GM12875 (cell line): ENCODE results near the gene CFAP141.

Source experiments
- H3K4me3 ChIP-seq: one replicate; pipeline ENCODE4 v1.5.1; 2011; ENCODE audit warnings: low read depth, low read length, control low read depth
- CTCF ChIP-seq: IDR thresholded peaks from 2 replicates; pipeline ENCODE4 v1.5.1; 2011; ENCODE audit warnings: low read depth, mild to moderate bottlenecking, control low read depth, inconsistent platforms, low read length, moderate library complexity, borderline replicate concordance; ENCODE audit not compliant: insufficient read depth

Gene CFAP141

GRCh38 chr1:154206196-154206595 lies at the start of gene CFAP141:
Gene CFAP141, minus strand, starts transcription at chr1:154206333. Its CDS starts 26 bp downstream, at chr1:154206307.
- TF ChIP-seq CTCF, result no peak
- H3K4me3 ChIP-seq, result no peak within 1 kb of the TSS

- no peak overlapping the region for H3K4me3 ChIP-seq
- TF ChIP-seq CTCF, result no peak
These were observed 47.5 kb upstream of the CFAP141 start for GRCh38 chr1:154253671-154254070.

GRCh38 chr1:154241703-154242351 lies 35.7 kb upstream of the CFAP141 start:
- TF ChIP-seq CTCF, result no peak
- no peak overlapping the region for H3K4me3 ChIP-seq

- TF ChIP-seq CTCF, result no peak
- no peak overlapping the region for H3K4me3 ChIP-seq
These were observed 34.2 kb upstream of the CFAP141 start for GRCh38 chr1:154240294-154240833.

DNA sequence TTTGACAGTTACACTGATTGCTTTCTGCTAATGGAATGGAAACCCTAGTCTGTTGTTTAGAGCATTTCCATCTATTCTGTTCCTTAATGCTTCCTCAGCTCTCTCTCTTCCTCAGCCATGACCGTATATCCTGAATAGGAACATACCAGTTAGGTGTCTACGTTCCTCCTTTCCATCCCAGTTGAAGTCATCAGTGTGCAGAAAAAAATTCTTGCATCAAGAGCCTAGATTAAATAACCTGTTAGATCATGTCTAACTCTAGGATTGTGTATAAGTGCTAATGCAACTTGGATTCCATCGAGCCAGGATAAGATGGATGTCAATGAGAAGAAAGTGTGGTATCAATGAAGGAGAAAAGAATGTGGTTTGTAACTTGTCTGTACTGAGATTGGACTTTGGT lies 33.4 kb upstream of the CFAP141 start:
- TF ChIP-seq CTCF, result no peak

DNA sequence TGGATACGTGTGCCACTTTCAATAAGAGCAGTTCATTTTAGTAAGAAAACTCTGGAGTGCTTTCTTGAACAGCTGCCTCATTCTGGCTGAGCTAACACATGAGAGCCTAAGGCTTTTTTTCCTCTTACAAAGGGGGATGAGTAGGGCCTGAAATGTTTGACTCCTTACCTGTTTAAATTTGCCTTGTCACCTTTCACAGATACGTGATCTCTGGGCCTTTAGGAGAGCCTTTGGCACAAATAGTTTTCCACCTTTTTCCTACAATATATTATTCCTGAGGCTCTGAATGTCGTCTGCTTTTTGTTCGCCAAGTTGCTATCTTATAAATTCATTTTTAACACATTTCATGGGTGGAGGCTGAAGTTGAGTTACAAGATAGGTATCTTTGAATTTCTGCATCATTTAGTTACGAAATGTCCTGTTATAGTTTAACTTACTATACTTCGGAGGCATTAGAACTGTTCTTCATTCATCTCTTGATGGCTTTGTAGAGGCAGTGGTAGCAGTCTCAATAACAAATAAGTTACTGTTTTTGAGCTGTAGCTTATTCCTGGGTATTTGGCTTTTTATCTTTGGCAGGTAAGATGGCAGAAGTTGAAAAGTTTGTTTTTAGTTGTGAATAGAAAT lies 31.9 kb upstream of the CFAP141 start:
- no peak for TF ChIP-seq CTCF
- H3K4me3 ChIP-seq, result no peak overlapping the region

More for the DNA sequence above, 33.4 kb upstream of the CFAP141 start:
- no peak overlapping the region for H3K4me3 ChIP-seq

- H3K4me3 ChIP-seq, result no peak overlapping the region
- TF ChIP-seq CTCF, result no peak
These were observed 31.3 kb upstream of the CFAP141 start for GRCh38 chr1:154237435-154237834.
